AG04450 (cell line): ENCODE results near the gene P2RY6. TPM values are rescaled to one million over a fixed set of nuclear protein-coding genes. Genes with fewer than 3 reads are reported as not detected.

Experiments
- CTCF ChIA-PET: fragments of 300-600, 350-600 bp; formaldehyde crosslinking; extraction: SDS; loops from one replicate; lab custom pipeline; 2022; ENCODE audit warnings: antibody characterized with exemption, inconsistent platforms; lab: Charles Lee
- POLR2A ChIA-PET: fragments of 350-600 bp; formaldehyde crosslinking; extraction: SDS; loops from one replicate; lab custom pipeline; 2021; ENCODE audit warnings: antibody characterized with exemption, inconsistent platforms; lab: Yijun Ruan, JAX
- DNase-seq: peaks from one replicate; pipeline ENCODE4 v3.0.0-alpha.2; 2011; ENCODE audit warnings: low read depth, low spot score
- H3K27ac ChIP-seq: one replicate; pipeline ENCODE4 v1.5.1; 2012; ENCODE audit warnings: low read depth, low read length, control low read depth
- H3K27me3 ChIP-seq: one replicate; pipeline ENCODE4 v1.6.0; 2012; ENCODE audit warnings: low read length; ENCODE audit not compliant: control insufficient read depth, insufficient read depth
- H3K4me3 ChIP-seq: 2 replicates; pipeline ENCODE4 v1.5.1; 2011; ENCODE audit warnings: mild to moderate bottlenecking, low read depth, low read length, control low read depth
- H3K9me3 ChIP-seq: 2 replicates; pipeline ENCODE4 v1.5.1; 2012; ENCODE audit warnings: low read length; ENCODE audit not compliant: control insufficient read depth, insufficient read depth
- CTCF ChIP-seq: IDR thresholded peaks from 2 replicates; pipeline ENCODE4 v1.5.1; 2011; ENCODE audit warnings: low read depth, low read length, control low read depth, inconsistent platforms
- polyA plus RNA-seq: library from polyadenylated mRNA; depleted of rRNA; stranded (reverse); fragments of >200 nt; gene quantifications from 2 replicates; pipeline ENCODE4 v1.2.3, GENCODE V29; 2011

The P2RY6 gene
- polyA plus RNA-seq, 1 experiment = not detected

- POLR2A ChIA-PET = no interaction called here
- CTCF ChIA-PET = interaction anchor here (0.9 kb wide), 1 partner anchor 16 kb away, joined by 4 read pairs; no protein-coding TSS in a partner anchor
- TF ChIP-seq CTCF = no peak
- peaks cover 33% of the 10 kb centered on the region for H3K27me3 ChIP-seq
- H3K27ac ChIP-seq = no peak overlapping the region
- DNase-seq = no peak
- H3K9me3 ChIP-seq = no peaks in the 10 kb centered on the region
- H3K4me3 ChIP-seq = no peak overlapping the region
Measured at GRCh38 chr11:73226297-73227006, 45.7 kb upstream of the P2RY6 start.

- H3K4me3 ChIP-seq = no peak overlapping the region
- DNase-seq = no peak
- H3K27ac ChIP-seq = no peak overlapping the region
- H3K9me3 ChIP-seq = no peaks in the 10 kb centered on the region
- ChIA-PET POLR2A (no interaction called here), CTCF (no interaction called here)
- no peak for TF ChIP-seq CTCF
- H3K27me3 ChIP-seq = peaks cover 24% of the 10 kb centered on the region
Measured at GRCh38 chr11:73227571-73228211, 44.4 kb upstream of the P2RY6 start.

- POLR2A ChIA-PET = no interaction called here
- DNase-seq = no peak
Measured at GRCh38 chr11:73228268-73229134, 43.6 kb upstream of the P2RY6 start.

GRCh38 chr11:73229321-73229895, 42.7 kb upstream of the P2RY6 start:
- no peak for DNase-seq
- no peaks in the 10 kb centered on the region for H3K9me3 ChIP-seq
- no peak overlapping the region for H3K27ac ChIP-seq
- peaks cover 17% of the 10 kb centered on the region for H3K27me3 ChIP-seq
- ChIA-PET CTCF (no interaction called here), POLR2A (no interaction called here)
- no peak for TF ChIP-seq CTCF
- no peak overlapping the region for H3K4me3 ChIP-seq

More at GRCh38 chr11:73228268-73229134, 43.6 kb upstream of the P2RY6 start:
- no peaks in the 10 kb centered on the region for H3K9me3 ChIP-seq
- no peak overlapping the region for H3K4me3 ChIP-seq
- CTCF ChIA-PET = no interaction called here
- H3K27ac ChIP-seq = no peak overlapping the region
- no peak for TF ChIP-seq CTCF
- peaks cover 21% of the 10 kb centered on the region for H3K27me3 ChIP-seq
